PFSK-1 (cell line): Measurements from ENCODE around the gene NADK2.

Experiments used
- FOXP2 ChIP-seq: optimal IDR thresholded peaks from 2 replicates; pipeline ENCODE3; 2011; ENCODE audit warnings: borderline replicate concordance, control low read depth, inconsistent platforms; ENCODE audit not compliant: insufficient read depth; ENCODE audit errors: extremely low read length, extremely low read depth
- POLR2AphosphoS5 ChIP-seq: IDR thresholded peaks from 2 replicates; pipeline ENCODE4 v1.6.1; 2012; ENCODE audit warnings: low read depth, mild to moderate bottlenecking, control low read depth, low read length, moderate library complexity
- SIN3A ChIP-seq: IDR thresholded peaks from 2 replicates; pipeline ENCODE4 v1.6.1; 2012; ENCODE audit warnings: mild to moderate bottlenecking, low read length, moderate library complexity, borderline replicate concordance; ENCODE audit not compliant: insufficient read depth
- TAF1 ChIP-seq: IDR thresholded peaks from 2 replicates; pipeline ENCODE4 v1.6.1; 2012; ENCODE audit warnings: low read length, control low read depth, borderline replicate concordance; ENCODE audit not compliant: insufficient read depth
- TF ChIP-seq, protein P1 (sequence below), 2 experiments: IDR thresholded peaks; 2 replicates each; pipeline versions ENCODE4 v1.6.1 to v1.8.0; 2011 to 2012; ENCODE audit warnings: low read depth in 2 of 2, low read length in 2 of 2, control low read depth in 1 of 2, inconsistent platforms in 1 of 2, mild to moderate bottlenecking in 1 of 2, moderate library complexity in 1 of 2; ENCODE audit not compliant: insufficient read depth in 1 of 2

NADK2 gene

GRCh38 chr5:36206913-36207312 lies 34.8 kb downstream of the NADK2 start:
- TF ChIP-seq FOXP2: no peak
- no peak for TF ChIP-seq POLR2AphosphoS5
- TF ChIP-seq, protein P1, sequence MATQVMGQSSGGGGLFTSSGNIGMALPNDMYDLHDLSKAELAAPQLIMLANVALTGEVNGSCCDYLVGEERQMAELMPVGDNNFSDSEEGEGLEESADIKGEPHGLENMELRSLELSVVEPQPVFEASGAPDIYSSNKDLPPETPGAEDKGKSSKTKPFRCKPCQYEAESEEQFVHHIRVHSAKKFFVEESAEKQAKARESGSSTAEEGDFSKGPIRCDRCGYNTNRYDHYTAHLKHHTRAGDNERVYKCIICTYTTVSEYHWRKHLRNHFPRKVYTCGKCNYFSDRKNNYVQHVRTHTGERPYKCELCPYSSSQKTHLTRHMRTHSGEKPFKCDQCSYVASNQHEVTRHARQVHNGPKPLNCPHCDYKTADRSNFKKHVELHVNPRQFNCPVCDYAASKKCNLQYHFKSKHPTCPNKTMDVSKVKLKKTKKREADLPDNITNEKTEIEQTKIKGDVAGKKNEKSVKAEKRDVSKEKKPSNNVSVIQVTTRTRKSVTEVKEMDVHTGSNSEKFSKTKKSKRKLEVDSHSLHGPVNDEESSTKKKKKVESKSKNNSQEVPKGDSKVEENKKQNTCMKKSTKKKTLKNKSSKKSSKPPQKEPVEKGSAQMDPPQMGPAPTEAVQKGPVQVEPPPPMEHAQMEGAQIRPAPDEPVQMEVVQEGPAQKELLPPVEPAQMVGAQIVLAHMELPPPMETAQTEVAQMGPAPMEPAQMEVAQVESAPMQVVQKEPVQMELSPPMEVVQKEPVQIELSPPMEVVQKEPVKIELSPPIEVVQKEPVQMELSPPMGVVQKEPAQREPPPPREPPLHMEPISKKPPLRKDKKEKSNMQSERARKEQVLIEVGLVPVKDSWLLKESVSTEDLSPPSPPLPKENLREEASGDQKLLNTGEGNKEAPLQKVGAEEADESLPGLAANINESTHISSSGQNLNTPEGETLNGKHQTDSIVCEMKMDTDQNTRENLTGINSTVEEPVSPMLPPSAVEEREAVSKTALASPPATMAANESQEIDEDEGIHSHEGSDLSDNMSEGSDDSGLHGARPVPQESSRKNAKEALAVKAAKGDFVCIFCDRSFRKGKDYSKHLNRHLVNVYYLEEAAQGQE (IDR thresholded peaks at IDR 0.05; ENCODE audit: insufficient read depth in 1 of 2, low read depth in 2 of 2, low read length in 2 of 2): no peak
- no peak for TF ChIP-seq SIN3A
- TF ChIP-seq TAF1: no peak

- TF ChIP-seq, protein P1 (IDR thresholded peaks at IDR 0.05; ENCODE audit: insufficient read depth in 1 of 2, low read depth in 2 of 2, low read length in 2 of 2): no peak
- TF ChIP-seq FOXP2 (no peak), POLR2AphosphoS5 (no peak), TAF1 (no peak)
Observed at GRCh38 chr5:36205329-36205728, 36.4 kb downstream of the NADK2 start.

- no peak for TF ChIP-seq SIN3A
- TF ChIP-seq, protein P1 (IDR thresholded peaks at IDR 0.05; ENCODE audit: insufficient read depth in 1 of 2, low read depth in 2 of 2, low read length in 2 of 2): no peak
- TF ChIP-seq FOXP2: no peak
- no peak for TF ChIP-seq POLR2AphosphoS5
- TF ChIP-seq TAF1: no peak
Observed at GRCh38 chr5:36202521-36202961, 39.2 kb downstream of the NADK2 start.

DNA sequence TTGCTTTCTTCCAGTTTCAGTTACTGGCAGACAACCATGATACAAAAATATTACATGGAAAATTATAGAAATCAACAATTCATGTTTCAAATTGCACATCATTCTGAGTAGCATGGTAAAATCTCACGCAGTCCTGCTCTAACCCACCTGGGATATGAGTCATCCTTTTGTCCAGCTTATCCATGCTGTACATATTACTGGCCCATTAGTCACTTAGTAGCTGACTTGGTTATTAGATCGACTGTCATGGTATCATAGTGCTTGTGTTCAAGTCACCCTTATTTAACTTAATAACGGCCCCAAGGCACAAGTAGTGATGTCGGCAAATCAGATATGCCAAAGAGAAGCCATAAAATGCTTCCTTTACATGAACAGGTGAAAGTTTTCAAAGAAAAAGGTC lies 41.2 kb downstream of the NADK2 start:
- TF ChIP-seq TAF1: no peak
- TF ChIP-seq, protein P1 (IDR thresholded peaks at IDR 0.05; ENCODE audit: insufficient read depth in 1 of 2, low read depth in 2 of 2, low read length in 2 of 2): no peak
- no peak for TF ChIP-seq SIN3A
- TF ChIP-seq FOXP2: no peak
- no peak for TF ChIP-seq POLR2AphosphoS5

DNA sequence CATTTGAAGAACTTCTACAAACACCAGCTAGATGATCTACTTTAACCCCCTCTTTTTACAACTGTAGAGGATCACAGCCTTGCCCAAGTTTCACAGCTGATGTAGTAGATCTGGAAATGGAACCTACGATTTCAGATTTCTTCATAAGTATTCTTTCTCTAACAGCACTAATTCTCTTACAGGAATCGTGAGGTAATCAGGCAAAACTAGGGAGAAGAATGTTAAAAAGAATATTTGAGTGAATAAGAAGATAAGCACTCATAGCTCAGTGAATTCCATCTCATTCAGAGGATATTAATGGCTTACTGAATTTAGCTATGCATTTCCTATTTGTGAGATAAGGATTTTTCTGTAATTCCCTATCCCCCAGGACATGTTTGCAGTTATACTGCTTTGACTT lies 42.1 kb downstream of the NADK2 start:
- TF ChIP-seq SIN3A (no peak), POLR2AphosphoS5 (no peak), FOXP2 (no peak), TAF1 (no peak)
- TF ChIP-seq, protein P1 (IDR thresholded peaks at IDR 0.05; ENCODE audit: insufficient read depth in 1 of 2, low read depth in 2 of 2, low read length in 2 of 2): no peak
